AG09309 (cell line): ENCODE data around the gene KIAA1755.

Experiments used
- DNase-seq: peaks from one replicate; pipeline ENCODE4 v3.0.0-alpha.2; 2010; ENCODE audit warnings: low read depth
- H3K4me3 ChIP-seq: 2 replicates; pipeline ENCODE4 v1.5.1; 2011; ENCODE audit warnings: mild to moderate bottlenecking, low read depth, low read length, moderate library complexity; ENCODE audit not compliant: control insufficient read depth
- CTCF ChIP-seq: IDR thresholded peaks from 2 replicates; pipeline ENCODE4 v1.5.1; 2011; ENCODE audit warnings: mild to moderate bottlenecking, low read depth, low read length, inconsistent platforms; ENCODE audit not compliant: insufficient read depth, control insufficient read depth; ENCODE audit errors: missing control alignments

Gene KIAA1755

GRCh38 chr20:38215194-38216182 is 45.0 kb downstream of the KIAA1755 start:
- TF ChIP-seq CTCF, result no peak
- DNase-seq, result no peak
- no peak overlapping the region for H3K4me3 ChIP-seq

GRCh38 chr20:38214256-38215193 is 46.0 kb downstream of the KIAA1755 start:
- no peak for DNase-seq
- H3K4me3 ChIP-seq, result no peak overlapping the region
- TF ChIP-seq CTCF, result no peak

GRCh38 chr20:38213607-38213940 is 47.0 kb downstream of the KIAA1755 start:
- TF ChIP-seq CTCF, result no peak
- no peak for DNase-seq
- no peak overlapping the region for H3K4me3 ChIP-seq

- no peak overlapping the region for H3K4me3 ChIP-seq
- no peak for TF ChIP-seq CTCF
- DNase-seq, result no peak
Observed at GRCh38 chr20:38212806-38213606, 47.5 kb downstream of the KIAA1755 start.

- no peak for DNase-seq
- H3K4me3 ChIP-seq, result no peak overlapping the region
- no peak for TF ChIP-seq CTCF
Observed at GRCh38 chr20:38211200-38212097, 49.1 kb downstream of the KIAA1755 start.
